Breast epithelium (tissue), 4 donors: Measurements from ENCODE around the gene KIAA1217. TPM values are rescaled to one million over a fixed set of nuclear protein-coding genes. Genes with fewer than 3 reads are reported as not detected.
A peak's percentile ranks its signal among the peaks of the same experiment; 100 is the strongest.

Source experiments
- DNase-seq, 2 donors: peaks; one replicate each; pipeline ENCODE4 v3.0.0-alpha.2; 2019; ENCODE audit warnings: low spot score in 2 of 2
- H3K27ac ChIP-seq, 2 donors: fragments of 200-600 bp; sonication (generic) in 1 of 2; one replicate each; pipeline ENCODE4 v1.5.1; 2016 to 2019; ENCODE audit warnings: mild to moderate bottlenecking in 1 of 2
- H3K27me3 ChIP-seq, 2 donors: fragments of 200-600 bp; sonication (generic) in 1 of 2; one replicate each; pipeline versions ENCODE4 v1.5.1 to v1.6.0; 2017 to 2019; ENCODE audit warnings: control low read depth in 1 of 2, mild to moderate bottlenecking in 1 of 2
- H3K36me3 ChIP-seq: fragments of 200-600 bp; one replicate; pipeline ENCODE4 v1.5.1; 2019
- H3K4me1 ChIP-seq, 2 donors: fragments of 200-600 bp; sonication (generic); one replicate each; pipeline ENCODE4 v1.5.1; 2016 to 2019; ENCODE audit warnings: control low read depth in 1 of 2
- H3K4me3 ChIP-seq, 3 donors: fragments of 200-600 bp; sonication (generic); 1 replicate in 2 of 3; 2 replicates in 1 of 3; pipeline ENCODE4 v1.5.1; 2016 to 2019; ENCODE audit warnings: mild to moderate bottlenecking in 3 of 3, moderate library complexity in 2 of 3
- H3K9me3 ChIP-seq, 2 donors: fragments of 200-600 bp; sonication (generic) in 1 of 2; one replicate each; pipeline ENCODE4 v1.5.1; 2016 to 2019; ENCODE audit warnings: control low read depth in 1 of 2
- CTCF ChIP-seq, 3 donors: fragments of 450-650 bp; IDR thresholded peaks; one replicate each; pipeline ENCODE4 v1.5.1; 2016 to 2017; ENCODE audit warnings: antibody characterized with exemption in 3 of 3, mild to moderate bottlenecking in 3 of 3, moderate library complexity in 3 of 3
- POLR2A ChIP-seq: fragments of 450-650 bp; IDR thresholded peaks from one replicate; pipeline ENCODE4 v1.6.1; 2016; ENCODE audit warnings: antibody characterized with exemption, mild to moderate bottlenecking, moderate library complexity
- POLR2AphosphoS5 ChIP-seq, 3 donors: sonication (generic); formaldehyde crosslinking; IDR thresholded peaks; one replicate each; pipeline ENCODE4 v1.6.1; 2017; ENCODE audit warnings: antibody characterized with exemption in 3 of 3
- intact Hi-C: fragments of 100-400 bp; cut with DNase I; formaldehyde crosslinking; loops from one replicate; pipeline ENCODE4 v1.15.1; 2023; ENCODE audit warnings: low total_unique reads
- total RNA-seq, 3 donors: library from RNA; depleted of rRNA; stranded (reverse); fragments of >200 nt; gene quantifications; one replicate each; pipeline ENCODE4 v1.1.0, GENCODE V29; 2016

Gene KIAA1217
- total RNA-seq, 3 donors from 2014 or later: 19.7 to 154 (median 83.6) TPM

- Histone ChIP-seq H3K4me3 (peak overlapping the region in 2 of 3 donors; percentile 43 to 49), H3K27ac (peak overlapping the region; percentile 52 to 97), H3K27me3 (no peaks in the 10 kb centered on the region), H3K4me1 (peaks cover 0 to 3% of the 10 kb centered on the region in 2 donors), H3K9me3 (peaks cover 0 to 3% of the 10 kb centered on the region in 2 donors), H3K36me3 (no peaks in the 10 kb centered on the region)
- intact Hi-C loops: loop anchor here (5.0 kb wide), 1 partner anchor 252 kb away; the partner anchor contains the start of gene ARHGAP21
- DNase-seq: no peak
- TF ChIP-seq CTCF (IDR thresholded peaks at IDR 0.05): no peak
- TF ChIP-seq POLR2A: no peak
- TF ChIP-seq POLR2AphosphoS5 (IDR thresholded peaks at IDR 0.05): no peak
Measured at GRCh38 chr10:24469993-24470392, 261.1 kb downstream of the KIAA1217 start.

- Histone ChIP-seq H3K27me3 (no peaks in the 10 kb centered on the region), H3K4me3 (no peak overlapping the region), H3K9me3 (peaks cover 0 to 3% of the 10 kb centered on the region in 2 donors), H3K27ac (no peak overlapping the region), H3K4me1 (no peaks in the 10 kb centered on the region), H3K36me3 (no peaks in the 10 kb centered on the region)
- intact Hi-C loops: no loop called here
- TF ChIP-seq POLR2A: no peak
- TF ChIP-seq POLR2AphosphoS5 (IDR thresholded peaks at IDR 0.05): peak in 1 of 3 donors; percentile 8
- no peak for DNase-seq
Measured at GRCh38 chr10:24475598-24475997, 266.7 kb downstream of the KIAA1217 start.

GRCh38 chr10:24476913-24477701 lies 268.2 kb downstream of the KIAA1217 start:
- Histone ChIP-seq H3K4me1 (no peaks in the 10 kb centered on the region), H3K4me3 (no peak overlapping the region), H3K36me3 (no peaks in the 10 kb centered on the region), H3K9me3 (peaks cover 0 to 3% of the 10 kb centered on the region in 2 donors), H3K27me3 (no peaks in the 10 kb centered on the region), H3K27ac (peak overlapping the region in 1 of 2 donors; percentile 5)
- DNase-seq: no peak
- TF ChIP-seq POLR2A: no peak
- no peak for TF ChIP-seq POLR2AphosphoS5 (IDR thresholded peaks at IDR 0.05)
- TF ChIP-seq CTCF (IDR thresholded peaks at IDR 0.05): no peak
- intact Hi-C loops: no loop called here

DNA sequence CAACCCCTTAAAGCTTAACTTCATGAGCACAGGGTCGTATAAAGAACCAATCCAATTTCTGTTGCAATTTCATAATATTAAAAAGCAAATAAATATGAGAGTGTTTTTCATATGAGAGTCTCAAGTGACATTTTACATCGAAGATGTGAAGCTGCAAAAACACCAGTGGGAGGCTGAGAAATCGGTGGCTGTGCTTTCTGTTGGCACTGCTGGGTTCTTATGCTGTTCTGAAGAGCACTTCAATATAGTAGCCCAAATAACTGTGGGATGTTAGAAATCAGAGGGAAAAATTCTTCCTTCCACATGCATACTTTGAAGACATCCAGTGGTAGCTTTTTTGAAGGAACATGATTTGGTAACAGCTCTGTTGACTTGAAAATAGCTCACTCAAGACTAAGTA lies 269.0 kb downstream of the KIAA1217 start:
- Histone ChIP-seq H3K36me3 (no peaks in the 10 kb centered on the region), H3K4me1 (no peaks in the 10 kb centered on the region), H3K27ac (peak overlapping the region in 1 of 2 donors; percentile 30), H3K27me3 (no peaks in the 10 kb centered on the region), H3K4me3 (no peak overlapping the region), H3K9me3 (no peaks in the 10 kb centered on the region)
- no peak for DNase-seq
- TF ChIP-seq POLR2AphosphoS5 (IDR thresholded peaks at IDR 0.05) (no peak), POLR2A (no peak)
- intact Hi-C loops: no loop called here

DNA sequence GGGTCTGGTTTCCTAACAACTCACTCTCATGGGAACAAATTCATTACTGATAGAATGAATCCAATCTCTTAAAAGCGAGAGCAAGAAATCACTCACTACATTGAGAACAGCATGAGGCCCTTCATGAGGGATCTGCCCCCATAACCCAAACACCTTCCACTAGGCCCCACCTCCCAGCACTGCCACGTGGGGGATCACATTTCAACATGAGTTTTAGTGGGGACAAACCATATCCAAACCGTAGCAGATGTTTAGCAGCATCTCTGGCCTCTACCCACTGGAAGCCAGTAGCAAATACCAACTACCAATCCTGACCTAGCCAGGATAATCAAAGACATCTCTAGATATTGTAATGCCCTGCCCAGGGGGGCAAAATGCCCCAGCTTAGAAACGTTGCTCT lies 270.9 kb downstream of the KIAA1217 start:
- intact Hi-C loops: no loop called here
- Histone ChIP-seq H3K9me3 (no peaks in the 10 kb centered on the region), H3K27ac (peak overlapping the region in 1 of 2 donors; percentile 92), H3K4me1 (no peaks in the 10 kb centered on the region), H3K4me3 (no peak overlapping the region), H3K27me3 (no peaks in the 10 kb centered on the region), H3K36me3 (no peaks in the 10 kb centered on the region)
- TF ChIP-seq CTCF (IDR thresholded peaks at IDR 0.05): no peak
- TF ChIP-seq POLR2A: no peak
- no peak for TF ChIP-seq POLR2AphosphoS5 (IDR thresholded peaks at IDR 0.05)
- DNase-seq: no peak

DNA sequence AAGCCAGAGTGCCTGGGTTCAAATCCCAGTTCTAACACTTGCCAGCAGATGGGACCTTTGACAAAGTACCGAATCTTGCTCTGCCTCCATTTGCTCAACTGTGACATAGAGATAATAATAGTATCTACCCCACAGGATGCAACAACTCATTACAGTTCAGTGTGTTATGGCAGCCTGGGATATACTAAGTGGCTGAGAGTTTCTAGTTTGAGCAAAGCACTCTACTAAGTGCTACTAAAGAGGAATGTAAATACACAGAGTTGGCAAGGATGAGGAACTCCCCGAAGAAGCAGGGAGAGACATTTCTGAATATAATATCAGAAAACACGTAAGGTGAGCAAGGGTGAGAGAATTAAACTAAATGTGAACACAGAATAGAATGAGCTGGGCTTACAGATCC lies 271.5 kb downstream of the KIAA1217 start:
- no peak for DNase-seq
- no peak for TF ChIP-seq CTCF (IDR thresholded peaks at IDR 0.05)
- TF ChIP-seq POLR2A: no peak
- no peak for TF ChIP-seq POLR2AphosphoS5 (IDR thresholded peaks at IDR 0.05)

More for the DNA sequence above, 271.5 kb downstream of the KIAA1217 start:
- no peaks in the 10 kb centered on the region for H3K4me1 ChIP-seq
- no peaks in the 10 kb centered on the region for H3K9me3 ChIP-seq
- no peaks in the 10 kb centered on the region for H3K27me3 ChIP-seq
- no peaks in the 10 kb centered on the region for H3K36me3 ChIP-seq
- H3K27ac ChIP-seq: peak overlapping the region; percentile 54 to 92
- intact Hi-C loops: no loop called here
- H3K4me3 ChIP-seq: no peak overlapping the region
